GM23338 (cell line): ENCODE measurements around the gene WNK2. TPM values are rescaled to one million over a fixed set of nuclear protein-coding genes. Genes with fewer than 3 reads are reported as not detected.

Experiments
- ATAC-seq: fragments of 200-7000 bp; cut with Tn5 transposase; 3 replicates; pipeline ENCODE4 v1.9.1; 2020
- DNase-seq: peaks from one replicate; pipeline ENCODE4 v3.0.0-alpha.2; 2015; ENCODE audit warnings: low spot score
- H2AFZ ChIP-seq: fragments of 200-600 bp; sonication (generic); 2 replicates; pipeline ENCODE4 v1.8.0; 2016; ENCODE audit warnings: antibody characterized with exemption, mild to moderate bottlenecking, moderate library complexity
- H3F3A ChIP-seq: fragments of 200-600 bp; sonication (generic); replicated peaks from 2 replicates; pipeline ENCODE4 v1.8.0; 2017; ENCODE audit warnings: antibody characterized with exemption, mixed run types, low read depth
- H3K27ac ChIP-seq: fragments of 200-600 bp; sonication (generic); 2 replicates; pipeline ENCODE4 v1.6.1; 2016; ENCODE audit warnings: low read depth
- H3K27me3 ChIP-seq: fragments of 200-600 bp; sonication (generic); 2 replicates; pipeline ENCODE4 v1.8.0; 2016; ENCODE audit warnings: mild to moderate bottlenecking, mixed run types, moderate library complexity; ENCODE audit not compliant: insufficient read depth
- H3K36me3 ChIP-seq: fragments of 200-600 bp; sonication (generic); 2 replicates; pipeline ENCODE4 v1.8.0; 2016; ENCODE audit warnings: mild to moderate bottlenecking; ENCODE audit not compliant: insufficient read depth
- H3K4me1 ChIP-seq: fragments of 200-600 bp; sonication (generic); 2 replicates; pipeline ENCODE4 v1.8.0; 2016; ENCODE audit warnings: mild to moderate bottlenecking, moderate library complexity; ENCODE audit not compliant: insufficient read depth
- H3K4me2 ChIP-seq: fragments of 200-600 bp; sonication (generic); 2 replicates; pipeline ENCODE4 v1.7.1; 2017; ENCODE audit warnings: mixed run types
- H3K4me3 ChIP-seq: fragments of 200-600 bp; sonication (generic); 2 replicates; pipeline ENCODE4 v1.6.1; 2016; ENCODE audit warnings: mixed run types
- H3K79me2 ChIP-seq: fragments of 200-600 bp; sonication (generic); replicated peaks from 2 replicates; pipeline ENCODE4 v1.8.0; 2017; ENCODE audit warnings: mild to moderate bottlenecking; ENCODE audit not compliant: insufficient read depth
- H3K9me2 ChIP-seq: fragments of 200-600 bp; sonication (generic); 2 replicates; pipeline ENCODE4 v1.8.0; 2017; ENCODE audit not compliant: insufficient read depth
- H4K20me1 ChIP-seq: fragments of 200-600 bp; sonication (generic); replicated peaks from 2 replicates; pipeline ENCODE4 v1.8.0; 2017; ENCODE audit warnings: mild to moderate bottlenecking; ENCODE audit not compliant: insufficient read depth
- H3K27ac Mint-ChIP-seq: 2 replicates; pipeline ENCODE4 v1.8.0; 2020; ENCODE audit warnings: inconsistent platforms, mild to moderate bottlenecking, moderate library complexity, mixed read lengths
- H3K27me3 Mint-ChIP-seq: 3 replicates; pipeline ENCODE4 v1.8.0; 2022; ENCODE audit warnings: low read depth, mild to moderate bottlenecking, moderate library complexity, mixed read lengths, inconsistent platforms; ENCODE audit not compliant: insufficient read depth, poor library complexity
- H3K36me3 Mint-ChIP-seq: 3 replicates; pipeline ENCODE4 v1.8.0; 2021; ENCODE audit warnings: low read depth, mild to moderate bottlenecking, inconsistent platforms, moderate library complexity, mixed read lengths
- H3K4me1 Mint-ChIP-seq: 3 replicates; pipeline ENCODE4 v1.8.0; 2020; ENCODE audit warnings: mild to moderate bottlenecking, inconsistent platforms, mixed read lengths
- H3K4me3 Mint-ChIP-seq: 3 replicates; pipeline ENCODE4 v1.8.0; 2021; ENCODE audit warnings: moderate library complexity, mild to moderate bottlenecking, inconsistent platforms, mixed read lengths
- H3K9me3 Mint-ChIP-seq: 3 replicates; pipeline ENCODE4 v1.8.0; 2020; ENCODE audit warnings: moderate library complexity, mild to moderate bottlenecking, inconsistent platforms, mixed read lengths
- CREB1 ChIP-seq: fragments of 250-450 bp; sonication (Bioruptor Pico); IDR thresholded peaks from 2 replicates; pipeline ENCODE4 v1.5.0; 2020; ENCODE audit warnings: low read depth, mild to moderate bottlenecking, moderate library complexity
- CTCF ChIP-seq, 2 experiments: fragments of 200-600 bp in 1 of 2; sonication (generic) in 1 of 2; conservative IDR thresholded peaks; 2 replicates each; pipeline versions ENCODE4 v1.5.1 to v1.6.1; 2016 to 2017; ENCODE audit warnings: antibody characterized with exemption in 2 of 2, low read depth in 2 of 2, mild to moderate bottlenecking in 2 of 2, moderate library complexity in 1 of 2
- ETS1 ChIP-seq: IDR thresholded peaks from 2 replicates; pipeline ENCODE4 v1.6.1; 2016; ENCODE audit warnings: antibody characterized with exemption
- EZH2 ChIP-seq: fragments of 200-600 bp; sonication (generic); IDR thresholded peaks from one replicate; pipeline ENCODE4 v1.8.0; 2017; ENCODE audit warnings: antibody characterized with exemption, mild to moderate bottlenecking, low read depth; ENCODE audit not compliant: unreplicated experiment
- EZH2phosphoT487 ChIP-seq: fragments of 200-600 bp; sonication (generic); IDR thresholded peaks from one replicate; pipeline ENCODE4 v1.8.1; 2018; ENCODE audit warnings: antibody characterized with exemption; ENCODE audit not compliant: unreplicated experiment
- JUNB ChIP-seq: IDR thresholded peaks from one replicate; pipeline ENCODE4 v1.6.1; 2016; ENCODE audit warnings: antibody characterized with exemption; ENCODE audit not compliant: unreplicated experiment
- NANOG ChIP-seq: IDR thresholded peaks from 2 replicates; pipeline ENCODE4 v1.6.1; 2016; ENCODE audit warnings: antibody characterized with exemption, borderline replicate concordance
- POLR2AphosphoS5 ChIP-seq: IDR thresholded peaks from 2 replicates; pipeline ENCODE4 v1.6.1; 2016; ENCODE audit warnings: antibody characterized with exemption, low read depth
- REST ChIP-seq: IDR thresholded peaks from one replicate; pipeline ENCODE4 v1.6.1; 2018; ENCODE audit warnings: antibody characterized with exemption; ENCODE audit not compliant: unreplicated experiment
- STAT1 ChIP-seq: IDR thresholded peaks from one replicate; pipeline ENCODE4 v1.6.1; 2016; ENCODE audit warnings: antibody characterized with exemption; ENCODE audit not compliant: unreplicated experiment
- ZNF114 ChIP-seq: fragments of 250-450 bp; sonication (Bioruptor Pico); IDR thresholded peaks from 2 replicates; pipeline ENCODE4 v1.5.0; 2020; ENCODE audit warnings: mild to moderate bottlenecking, moderate library complexity
- ZNF331 ChIP-seq: fragments of 250-450 bp; sonication (Bioruptor Pico); IDR thresholded peaks from 2 replicates; pipeline ENCODE4 v1.5.0; 2020; ENCODE audit warnings: low read depth, mild to moderate bottlenecking, moderate library complexity
- ZNF462 ChIP-seq: fragments of 250-450 bp; sonication (Bioruptor Pico); IDR thresholded peaks from 2 replicates; pipeline ENCODE4 v1.5.0; 2020; ENCODE audit warnings: mild to moderate bottlenecking, moderate library complexity
- polyA plus RNA-seq: library from polyadenylated mRNA; unstranded; fragments of >200 nt; fragmentation: Nextera tagmentation; extraction: Ambion mirVana; gene quantifications from 2 replicates; pipeline ENCODE4 v1.2.1, GENCODE V29; 2016
- total RNA-seq: library from RNA; depleted of rRNA; stranded (reverse); fragments of >200 nt; shearing (Covaris generic); gene quantifications from 2 replicates; pipeline ENCODE4 v1.2.3, GENCODE V29; 2014

The WNK2 gene
- total and polyA plus RNA-seq, 2 experiments from 2014 or later: 56.4 to 102 TPM

GRCh38 chr9:93206576-93207155 lies 22.7 kb downstream of the WNK2 start:
- peaks cover 7% of the 10 kb centered on the region for H3K4me1 Mint-ChIP-seq
- TF ChIP-seq CREB1 (CRISPR knock-in tag): no peak
- TF ChIP-seq EZH2phosphoT487: no peak
- TF ChIP-seq REST: no peak
- no peak for TF ChIP-seq ZNF331 (CRISPR knock-in tag)
- TF ChIP-seq EZH2: no peak
- no peak for TF ChIP-seq POLR2AphosphoS5
- no peak for TF ChIP-seq JUNB
- no peak for TF ChIP-seq CTCF (conservative IDR thresholded peaks at IDR 0.05; ENCODE audit: low read depth in 2 of 2)
- TF ChIP-seq STAT1: no peak
- TF ChIP-seq ETS1: no peak
- no peak for TF ChIP-seq NANOG
- TF ChIP-seq ZNF114: no peak
- no peak for TF ChIP-seq ZNF462 (CRISPR knock-in tag)

More at GRCh38 chr9:93206576-93207155, 22.7 kb downstream of the WNK2 start:
- ATAC-seq: no peak
- no peaks in the 10 kb centered on the region; the same call in 1 of the 2 replicates for H3K9me2 ChIP-seq
- 0 out of 3 replicates have a peak, but pooled peaks cover 2% of the 10 kb centered on the region for H3K36me3 Mint-ChIP-seq
- no peaks in the 10 kb centered on the region for H3K27me3 ChIP-seq
- peaks cover 28% of the 10 kb centered on the region for H3K79me2 ChIP-seq
- no peak overlapping the region for H3K4me3 ChIP-seq
- peaks cover 7% of the 10 kb centered on the region for H4K20me1 ChIP-seq
- H3F3A ChIP-seq: peaks cover 15% of the 10 kb centered on the region
- no peaks in the 10 kb centered on the region; the same call in 2 of the 3 replicates for H3K9me3 Mint-ChIP-seq
- no peak overlapping the region for H3K4me2 ChIP-seq
- H3K36me3 ChIP-seq: no peaks in the 10 kb centered on the region
- peaks cover 6% of the 10 kb centered on the region for H3K27me3 Mint-ChIP-seq
- no peak overlapping the region for H3K27ac Mint-ChIP-seq
- H3K4me3 Mint-ChIP-seq: no peak overlapping the region
- no peaks in the 10 kb centered on the region for H3K4me1 ChIP-seq
- no peak for DNase-seq
- no peak overlapping the region for H3K27ac ChIP-seq
- H2AFZ ChIP-seq: no peak overlapping the region
